HUES64 (cell line): ENCODE data around the gene SLC35A4.
"Not testable (repeated sequence)": the region's sequence is repeated elsewhere in the genome, so short reads cannot be mapped to it uniquely, and the experiment has no call there.

Source experiments
- H3K27ac ChIP-seq: 2 replicates; pipeline ENCODE4 v1.7.0; 2013; ENCODE audit warnings: low read depth, low read length, inconsistent platforms
- H3K27me3 ChIP-seq: 2 replicates; pipeline ENCODE4 v1.6.1; 2013; ENCODE audit warnings: mild to moderate bottlenecking, low read length; ENCODE audit not compliant: insufficient read depth
- H3K36me3 ChIP-seq: 2 replicates; pipeline ENCODE4 v1.6.1; 2013; ENCODE audit warnings: mild to moderate bottlenecking, low read length; ENCODE audit not compliant: insufficient read depth
- H3K4me1 ChIP-seq: 2 replicates; pipeline ENCODE4 v1.6.1; 2013; ENCODE audit warnings: mild to moderate bottlenecking, low read length, moderate library complexity; ENCODE audit not compliant: insufficient read depth
- H3K4me3 ChIP-seq: 2 replicates; pipeline ENCODE4 v1.5.1; 2013; ENCODE audit warnings: mild to moderate bottlenecking, low read length, moderate library complexity
- H3K9ac ChIP-seq: 2 replicates; pipeline ENCODE4 v1.6.1; 2013; ENCODE audit warnings: mild to moderate bottlenecking, low read depth, low read length
- H3K9me3 ChIP-seq: 2 replicates; pipeline ENCODE4 v1.6.1; 2013; ENCODE audit warnings: low read depth, low read length; ENCODE audit not compliant: insufficient read depth
- WGBS: fragments of 150-250, 120-280 bp; methylation state at CpG from one replicate; pipeline ENCODE4 v1.1.7; 2013; ENCODE audit warnings: missing lambda C conversion rate; 5-methylcytosine and 5-hydroxymethylcytosine counted together

SLC35A4 gene

GRCh38 chr5:140570058-140570457 lies 5.4 kb downstream of the SLC35A4 start:
- Histone ChIP-seq H3K9me3 (no peaks in the 10 kb centered on the region), H3K27me3 (no peaks in the 10 kb centered on the region), H3K4me1 (peaks cover 5% of the 10 kb centered on the region; the same call in 1 of the 2 replicates), H3K36me3 (peaks cover 24% of the 10 kb centered on the region), H3K9ac (no peak overlapping the region), H3K4me3 (no peak overlapping the region), H3K27ac (no peak overlapping the region)
- 90% methylated on average over 4 of the region's 4 CpGs for WGBS

- Histone ChIP-seq H3K9me3 (no peaks in the 10 kb centered on the region), H3K27me3 (no peaks in the 10 kb centered on the region), H3K27ac (no peak overlapping the region), H3K4me3 (no peak overlapping the region), H3K36me3 (peaks cover 24% of the 10 kb centered on the region), H3K4me1 (peaks cover 2% of the 10 kb centered on the region; the same call in 1 of the 2 replicates), H3K9ac (no peak overlapping the region)
- WGBS, result 91% methylated on average over 1 of the region's 1 CpG
Measured at GRCh38 chr5:140570488-140570887, 5.9 kb downstream of the SLC35A4 start.

GRCh38 chr5:140571105-140571504 lies 6.5 kb downstream of the SLC35A4 start:
- 90% methylated on average over 5 of the region's 5 CpGs for WGBS
- H3K27me3 ChIP-seq, result no peaks in the 10 kb centered on the region
- H3K4me3 ChIP-seq, result no peak overlapping the region
- H3K9ac ChIP-seq, result no peak overlapping the region
- no peaks in the 10 kb centered on the region for H3K9me3 ChIP-seq
- H3K4me1 ChIP-seq, result no peaks in the 10 kb centered on the region
- no peak overlapping the region for H3K27ac ChIP-seq
- peaks cover 19% of the 10 kb centered on the region for H3K36me3 ChIP-seq

GRCh38 chr5:140573683-140574082 lies 9.1 kb downstream of the SLC35A4 start:
- Histone ChIP-seq H3K36me3 (no peaks in the 10 kb centered on the region), H3K27ac (no peak overlapping the region), H3K9ac (no peak overlapping the region), H3K9me3 (no peaks in the 10 kb centered on the region), H3K4me3 (no peak overlapping the region), H3K27me3 (no peaks in the 10 kb centered on the region), H3K4me1 (no peaks in the 10 kb centered on the region)
- 91% methylated on average over 7 of the region's 7 CpGs for WGBS

GRCh38 chr5:140574165-140574564 lies 9.5 kb downstream of the SLC35A4 start:
- no peaks in the 10 kb centered on the region for H3K9me3 ChIP-seq
- WGBS, result 55% methylated on average over 2 of the region's 3 CpGs
- H3K4me1 ChIP-seq, result no peaks in the 10 kb centered on the region
- no peak overlapping the region for H3K9ac ChIP-seq
- H3K27ac ChIP-seq, result no peak overlapping the region
- H3K36me3 ChIP-seq, result no peaks in the 10 kb centered on the region
- no peak overlapping the region for H3K4me3 ChIP-seq
- no peaks in the 10 kb centered on the region for H3K27me3 ChIP-seq

GRCh38 chr5:140575309-140575708 lies 10.7 kb downstream of the SLC35A4 start:
- no peak overlapping the region for H3K9ac ChIP-seq
- no peaks in the 10 kb centered on the region for H3K36me3 ChIP-seq
- no peaks in the 10 kb centered on the region for H3K27me3 ChIP-seq
- no peak overlapping the region for H3K27ac ChIP-seq
- 86% methylated on average over 7 of the region's 8 CpGs for WGBS
- H3K4me1 ChIP-seq, result no peaks in the 10 kb centered on the region
- H3K9me3 ChIP-seq, result no peaks in the 10 kb centered on the region
- no peak overlapping the region for H3K4me3 ChIP-seq

- no peak overlapping the region for H3K4me3 ChIP-seq
- 80% methylated on average over 1 of the region's 2 CpGs for WGBS
- H3K9me3 ChIP-seq, result no peaks in the 10 kb centered on the region
- peaks cover 4% of the 10 kb centered on the region; the same call in 1 of the 2 replicates for H3K27me3 ChIP-seq
- no peak overlapping the region for H3K27ac ChIP-seq
- H3K36me3 ChIP-seq, result no peaks in the 10 kb centered on the region
- no peaks in the 10 kb centered on the region for H3K4me1 ChIP-seq
- no peak overlapping the region for H3K9ac ChIP-seq
Measured at GRCh38 chr5:140576776-140577201, 12.2 kb downstream of the SLC35A4 start.

GRCh38 chr5:140579188-140579747 lies 14.6 kb downstream of the SLC35A4 start:
- not testable (repeated sequence) for H3K36me3 ChIP-seq, H3K4me3 ChIP-seq, H3K27ac ChIP-seq, H3K4me1 ChIP-seq, H3K27me3 ChIP-seq, H3K9ac ChIP-seq, H3K9me3 ChIP-seq
- 95% methylated on average over 5 of the region's 6 CpGs for WGBS

- H3K4me1 ChIP-seq, result no peaks in the 10 kb centered on the region
- no peaks in the 10 kb centered on the region for H3K36me3 ChIP-seq
- H3K9me3 ChIP-seq, result no peaks in the 10 kb centered on the region
- 93% methylated on average over 1 of the region's 1 CpG for WGBS
- no peaks in the 10 kb centered on the region for H3K27me3 ChIP-seq
- H3K9ac ChIP-seq, result no peak overlapping the region
- H3K4me3 ChIP-seq, result no peak overlapping the region
- H3K27ac ChIP-seq, result no peak overlapping the region
Measured at GRCh38 chr5:140587495-140587894, 22.9 kb downstream of the SLC35A4 start.

GRCh38 chr5:140588311-140589070 lies 23.9 kb downstream of the SLC35A4 start:
- Histone ChIP-seq H3K9ac (no peak overlapping the region), H3K4me1 (no peaks in the 10 kb centered on the region), H3K36me3 (no peaks in the 10 kb centered on the region), H3K27ac (no peak overlapping the region), H3K9me3 (no peaks in the 10 kb centered on the region), H3K27me3 (no peaks in the 10 kb centered on the region), H3K4me3 (no peak overlapping the region)
- 96% methylated on average over 4 of the region's 5 CpGs for WGBS

GRCh38 chr5:140590861-140591260 lies 26.2 kb downstream of the SLC35A4 start:
- WGBS, result 94% methylated on average over 7 of the region's 7 CpGs
- H3K27ac ChIP-seq, result no peak overlapping the region
- H3K36me3 ChIP-seq, result no peaks in the 10 kb centered on the region
- no peak overlapping the region for H3K9ac ChIP-seq
- H3K27me3 ChIP-seq, result no peaks in the 10 kb centered on the region
- no peaks in the 10 kb centered on the region for H3K4me1 ChIP-seq
- H3K9me3 ChIP-seq, result no peaks in the 10 kb centered on the region
- no peak overlapping the region for H3K4me3 ChIP-seq
